Hepatocyte (in vitro differentiated cells): ENCODE data around the gene GUCA1A.

ENCODE experiments used
- CTCF ChIP-seq: fragments of 200-600 bp; sonication (generic); IDR thresholded peaks from 2 replicates; pipeline ENCODE4 v1.5.1; 2016; ENCODE audit warnings: antibody characterized with exemption, mild to moderate bottlenecking; ENCODE audit not compliant: poor library complexity
- EZH2 ChIP-seq: fragments of 200-600 bp; sonication (generic); IDR thresholded peaks from 2 replicates; pipeline ENCODE4 v1.6.1; 2016; ENCODE audit warnings: antibody characterized with exemption, mild to moderate bottlenecking, borderline replicate concordance
- EZH2phosphoT487 ChIP-seq: fragments of 200-600 bp; sonication (generic); IDR thresholded peaks from one replicate; pipeline ENCODE4 v1.6.1; 2018; ENCODE audit warnings: antibody characterized with exemption, mild to moderate bottlenecking, low read depth, moderate library complexity; ENCODE audit not compliant: unreplicated experiment, severe bottlenecking

DNA sequence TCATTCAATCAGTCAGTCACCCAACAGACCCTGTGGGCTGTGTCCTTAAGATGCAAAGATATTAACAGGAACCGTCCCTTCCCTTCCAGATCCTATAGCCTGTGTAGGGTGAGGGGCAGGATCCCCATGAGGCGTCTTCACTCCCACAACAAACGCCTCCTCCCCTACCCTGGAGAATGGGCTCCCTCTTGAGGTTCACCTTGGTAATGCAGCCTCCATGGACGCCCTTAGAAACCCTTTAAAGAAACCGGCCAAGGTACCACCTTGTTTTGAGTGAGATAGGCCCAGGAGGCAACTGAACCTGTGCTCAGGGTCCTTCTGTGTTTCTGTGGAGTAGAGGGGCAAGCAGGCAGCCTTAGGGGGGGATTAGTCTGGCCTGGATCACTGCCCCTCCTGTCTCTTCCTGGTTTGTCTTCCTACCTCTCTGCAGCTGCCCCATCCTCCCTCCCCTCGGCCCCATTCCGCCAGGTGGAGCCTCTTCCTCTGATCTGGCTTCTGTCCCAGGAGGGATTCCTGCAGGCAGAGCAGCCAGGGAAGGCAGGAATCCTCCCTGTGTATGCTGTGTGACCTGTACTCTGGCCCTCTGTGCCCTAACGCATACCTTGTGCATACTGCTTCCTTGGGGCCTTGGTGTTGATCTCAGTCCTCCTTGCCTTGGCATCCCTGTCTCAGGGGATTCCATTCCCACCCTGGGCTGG lies 6.6 kb upstream of the GUCA1A start:
- TF ChIP-seq CTCF: peak; percentile 92
- no peak for TF ChIP-seq EZH2
- TF ChIP-seq EZH2phosphoT487: no peak
